Measurements from ENCODE around the gene GRPEL1. TPM values are rescaled to one million over a fixed set of nuclear protein-coding genes. Genes with fewer than 3 reads are reported as not detected.

Gene GRPEL1
- total and polyA plus RNA-seq, 3 donors from 2014 or later = 40.8 to 88.6 (median 58.5) TPM

DNA sequence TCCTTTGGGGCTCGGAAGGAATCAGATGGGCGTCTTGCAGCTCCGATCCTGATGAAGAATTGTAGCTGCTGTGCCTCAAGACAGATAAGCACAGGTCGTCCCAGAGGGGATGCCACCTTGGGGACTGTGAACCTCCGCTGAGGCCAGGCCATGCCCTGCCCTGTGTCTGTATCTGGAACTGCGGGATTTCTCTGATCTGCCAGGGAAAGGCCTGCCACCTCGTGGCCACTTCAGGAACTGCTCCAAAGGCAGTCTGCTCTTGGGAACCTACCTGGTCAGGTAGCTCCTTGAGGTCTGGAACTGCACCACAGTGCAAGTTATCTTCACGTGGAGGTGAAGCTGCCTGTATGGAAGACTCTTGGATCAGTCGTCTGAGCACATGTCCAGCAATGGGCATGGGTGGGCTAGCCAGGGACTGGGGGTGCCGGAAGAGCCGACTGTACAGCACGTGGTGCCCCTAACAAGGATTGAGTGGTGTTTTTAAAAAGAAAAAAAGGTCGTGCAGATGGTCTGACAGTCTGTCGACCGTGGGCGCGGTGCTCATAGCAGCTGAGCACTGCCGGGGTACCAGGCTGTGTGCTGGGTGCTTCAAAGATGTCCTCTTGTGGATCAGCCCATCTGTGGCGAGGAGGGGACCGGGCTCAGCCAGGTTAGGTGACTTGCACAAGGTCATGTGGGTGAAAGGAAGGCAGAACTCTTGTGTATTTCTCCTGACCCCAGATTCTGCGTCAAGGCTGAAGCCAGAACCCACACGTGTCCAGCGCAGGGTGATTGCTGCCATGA lies 3.1 kb upstream of the GRPEL1 start:
- no peak overlapping the region for H3K27ac ChIP-seq
- no peaks in the 10 kb centered on the region for H3K9me3 ChIP-seq
- intact Hi-C loops (cut with DNase I; ENCODE audit: low total_unique reads) = no loop called here
- TF ChIP-seq POLR2A (IDR thresholded peaks at IDR 0.05) = no peak
- TF ChIP-seq CTCF (IDR thresholded peaks at IDR 0.05) = peak; percentile 96 to 98 (median 98)
- DNase-seq = peak; percentile 91
- no peak overlapping the region for H3K4me3 ChIP-seq
- H3K4me1 ChIP-seq = peaks cover 21% of the 10 kb centered on the region
- 37 to 46% methylated on average over 12 to 23 of the region's 23 CpGs for WGBS, 2 donors
- no peaks in the 10 kb centered on the region for H3K27me3 ChIP-seq
- H3K36me3 ChIP-seq (ENCODE audit: low read depth, missing control alignments) = no peaks in the 10 kb centered on the region

DNA sequence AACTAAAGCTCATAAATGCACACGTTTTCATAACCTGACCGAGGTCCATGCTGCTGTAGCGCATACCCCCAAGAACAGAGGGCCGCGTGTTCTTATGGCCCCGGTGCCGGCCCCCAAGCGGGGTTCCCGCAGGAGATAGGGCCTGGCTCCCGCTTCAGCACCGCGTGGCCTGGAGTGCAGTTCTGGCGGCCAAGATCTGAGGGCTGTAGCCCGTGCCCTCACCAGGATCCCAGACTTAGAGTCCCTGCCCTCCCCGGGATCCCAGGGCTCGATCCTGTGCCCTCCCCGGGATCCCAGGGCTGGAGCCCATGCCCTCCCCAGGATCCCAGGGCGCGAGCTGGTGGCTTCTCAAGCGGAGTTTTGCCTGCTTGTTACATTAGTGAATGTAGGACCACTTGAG lies 1.0 kb upstream of the GRPEL1 start:
- 8 to 9% methylated on average over 9 to 20 of the region's 20 CpGs for WGBS, 2 donors
- no peak for DNase-seq

GRCh38 chr4:7068279-7068842 lies 497 bp upstream of the GRPEL1 start:
- no peak for DNase-seq
- Histone ChIP-seq H3K36me3 (ENCODE audit: low read depth, missing control alignments) (no peaks in the 10 kb centered on the region), H3K9me3 (no peaks in the 10 kb centered on the region), H3K4me3 (peak overlapping the region; percentile 91 to 95), H3K27me3 (no peaks in the 10 kb centered on the region), H3K27ac (peak overlapping the region; percentile 69 to 86), H3K4me1 (peaks cover 21% of the 10 kb centered on the region)
- intact Hi-C loops (cut with DNase I; ENCODE audit: low total_unique reads) = no loop called here
- WGBS, 2 donors = 0% methylated on average over 15 to 50 of the region's 50 CpGs
- TF ChIP-seq CTCF (IDR thresholded peaks at IDR 0.05) (no peak), POLR2A (IDR thresholded peaks at IDR 0.05) (no peak)

More for the DNA sequence above, 1.0 kb upstream of the GRPEL1 start:
- Histone ChIP-seq H3K27me3 (no peaks in the 10 kb centered on the region), H3K27ac (peak overlapping the region in 1 of 2 donors; percentile 86), H3K4me3 (peak overlapping the region; percentile 91 to 95), H3K36me3 (ENCODE audit: low read depth, missing control alignments) (no peaks in the 10 kb centered on the region), H3K9me3 (no peaks in the 10 kb centered on the region), H3K4me1 (peaks cover 21% of the 10 kb centered on the region)
- intact Hi-C loops (cut with DNase I; ENCODE audit: low total_unique reads) = no loop called here
- TF ChIP-seq CTCF (IDR thresholded peaks at IDR 0.05) (no peak), POLR2A (IDR thresholded peaks at IDR 0.05) (no peak)

GRCh38 chr4:7067126-7067451 lies 775 bp downstream of the GRPEL1 start:
- 1 to 2% methylated on average over 13 of the region's 13 CpGs for WGBS, 2 donors
- no peak for DNase-seq
- Histone ChIP-seq H3K27me3 (no peaks in the 10 kb centered on the region), H3K4me3 (peak overlapping the region; percentile 91 to 95), H3K9me3 (no peaks in the 10 kb centered on the region), H3K27ac (peak overlapping the region; percentile 78 to 89), H3K4me1 (peaks cover 21% of the 10 kb centered on the region), H3K36me3 (ENCODE audit: low read depth, missing control alignments) (no peaks in the 10 kb centered on the region)
- intact Hi-C loops (cut with DNase I; ENCODE audit: low total_unique reads) = no loop called here
- no peak for TF ChIP-seq CTCF (IDR thresholded peaks at IDR 0.05)
- TF ChIP-seq POLR2A (IDR thresholded peaks at IDR 0.05) = no peak

Measured in testis (tissue), 3 donors.